ENCODE measurements around the gene PSMG4. TPM values are rescaled to one million over a fixed set of nuclear protein-coding genes. Genes with fewer than 3 reads are reported as not detected.
A peak's percentile ranks its signal among the peaks of the same experiment; 100 is the strongest.

The PSMG4 gene
- total and polyA plus RNA-seq, 5 donors = 7.9 to 16.7 (median 10.2) TPM

DNA sequence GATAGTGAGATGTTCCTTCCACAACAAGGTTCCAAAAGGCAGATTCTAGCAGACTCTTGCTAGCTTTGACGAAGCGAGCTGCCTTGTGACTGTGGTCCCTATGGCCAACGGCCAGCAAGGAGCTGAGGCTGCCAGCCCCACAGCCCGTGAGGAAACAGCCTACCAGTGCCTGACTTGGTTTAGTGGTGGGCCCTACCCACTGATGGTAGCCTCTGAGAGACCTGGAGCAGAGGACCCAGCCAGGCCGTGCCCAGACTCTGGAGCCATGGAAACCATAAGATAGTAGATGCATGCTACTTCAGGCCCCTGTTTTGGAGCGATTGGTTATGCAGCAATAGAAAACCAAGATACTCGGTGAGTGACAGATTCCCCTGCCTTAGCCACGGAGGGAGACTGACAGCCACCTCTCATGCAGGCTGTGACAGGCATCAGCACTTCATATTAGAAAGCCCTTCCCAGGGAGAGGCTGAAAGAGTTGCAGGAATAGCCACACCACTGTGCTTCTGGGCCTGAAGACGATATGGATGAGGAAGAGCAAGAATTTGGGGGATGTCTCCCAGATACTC lies 19.2 kb downstream of the PSMG4 start:
- WGBS = 71% methylated on average over 9 of the region's 9 CpGs
- Histone ChIP-seq H3K9me3 (ENCODE audit: control insufficient read depth, low read length) (no peaks in the 10 kb centered on the region), H3K4me3 (ENCODE audit: low read length) (no peak overlapping the region), H3K27me3 (ENCODE audit: control insufficient read depth, insufficient read depth) (no peaks in the 10 kb centered on the region), H3K4me1 (ENCODE audit: control insufficient read depth, insufficient read depth, low read length) (no peaks in the 10 kb centered on the region), H3K27ac (ENCODE audit: low read length) (no peak overlapping the region)
- ATAC-seq = no peak
- intact Hi-C loops (cut with DNase I) = loop anchor here (2.0 to 10.0 kb wide), 4 partner anchors 453 to 707 kb away; no protein-coding TSS in a partner anchor
- peak in 1 of 3 donors; percentile 37 for DNase-seq

DNA sequence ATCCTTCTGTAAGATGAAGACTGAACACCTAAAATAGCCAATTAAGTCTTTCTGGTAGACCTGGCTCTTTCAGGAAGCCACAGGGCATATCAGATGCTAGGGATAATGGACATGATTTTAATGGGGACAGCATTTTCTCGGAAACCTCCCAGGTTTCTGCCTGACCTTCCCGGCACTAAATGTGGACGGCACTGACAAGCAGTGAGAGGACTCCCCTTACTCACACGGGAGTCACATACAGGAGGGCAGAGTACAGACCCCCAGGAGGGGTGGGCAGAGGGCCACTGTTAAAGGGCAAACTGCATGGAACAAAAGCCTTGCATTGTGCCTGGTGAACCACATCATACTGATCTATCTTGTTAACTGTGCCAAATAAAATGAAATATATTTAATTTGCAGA lies 19.9 kb downstream of the PSMG4 start:
- Histone ChIP-seq H3K4me3 (ENCODE audit: low read length) (no peak overlapping the region), H3K9me3 (ENCODE audit: control insufficient read depth, low read length) (no peaks in the 10 kb centered on the region), H3K4me1 (ENCODE audit: control insufficient read depth, insufficient read depth, low read length) (no peaks in the 10 kb centered on the region), H3K27me3 (ENCODE audit: control insufficient read depth, insufficient read depth) (no peaks in the 10 kb centered on the region), H3K27ac (ENCODE audit: low read length) (no peak overlapping the region)
- 76% methylated on average over 4 of the region's 4 CpGs for WGBS
- intact Hi-C loops (cut with DNase I) = loop anchor here in 3 of 4 donors (2.0 to 10.0 kb wide), 3 partner anchors 452 to 706 kb away; no protein-coding TSS in a partner anchor
- DNase-seq = peak in 1 of 3 donors; percentile 33
- ATAC-seq = no peak

DNA sequence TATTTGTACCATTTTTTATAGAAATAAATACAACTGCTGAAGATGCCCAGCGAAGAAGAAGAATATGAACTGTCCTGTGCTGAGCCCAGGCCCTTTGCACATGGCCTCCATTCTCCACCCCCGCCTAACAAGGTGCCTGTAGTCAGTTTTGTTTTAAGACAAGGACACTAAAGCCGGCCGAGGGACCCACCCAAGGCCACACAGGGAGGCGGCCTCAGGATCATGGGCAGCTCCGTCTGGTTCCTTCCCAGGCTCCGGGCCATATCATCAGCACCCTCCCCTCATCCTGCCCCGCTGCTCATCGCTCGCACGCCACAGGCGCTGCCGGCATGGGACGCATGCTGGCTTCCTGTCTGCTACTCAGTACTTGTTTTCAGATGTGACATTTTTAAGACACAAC lies 21.3 kb downstream of the PSMG4 start:
- H3K4me3 ChIP-seq (ENCODE audit: low read length) = no peak overlapping the region
- intact Hi-C loops (cut with DNase I) = loop anchor here in 2 of 4 donors (5.0 to 10.0 kb wide), 3 partner anchors 175 to 452 kb away; partner anchors contain the start of gene SLC22A23 (in 2 of the 2)
- no peaks in the 10 kb centered on the region for H3K27me3 ChIP-seq (ENCODE audit: control insufficient read depth, insufficient read depth)
- H3K27ac ChIP-seq (ENCODE audit: low read length) = no peak overlapping the region
- DNase-seq = peak in 2 of 3 donors; percentile 44 to 47
- WGBS = 71% methylated on average over 14 of the region's 14 CpGs
- no peak for ATAC-seq
- no peaks in the 10 kb centered on the region for H3K4me1 ChIP-seq (ENCODE audit: control insufficient read depth, insufficient read depth, low read length)
- H3K9me3 ChIP-seq (ENCODE audit: control insufficient read depth, low read length) = no peaks in the 10 kb centered on the region

DNA sequence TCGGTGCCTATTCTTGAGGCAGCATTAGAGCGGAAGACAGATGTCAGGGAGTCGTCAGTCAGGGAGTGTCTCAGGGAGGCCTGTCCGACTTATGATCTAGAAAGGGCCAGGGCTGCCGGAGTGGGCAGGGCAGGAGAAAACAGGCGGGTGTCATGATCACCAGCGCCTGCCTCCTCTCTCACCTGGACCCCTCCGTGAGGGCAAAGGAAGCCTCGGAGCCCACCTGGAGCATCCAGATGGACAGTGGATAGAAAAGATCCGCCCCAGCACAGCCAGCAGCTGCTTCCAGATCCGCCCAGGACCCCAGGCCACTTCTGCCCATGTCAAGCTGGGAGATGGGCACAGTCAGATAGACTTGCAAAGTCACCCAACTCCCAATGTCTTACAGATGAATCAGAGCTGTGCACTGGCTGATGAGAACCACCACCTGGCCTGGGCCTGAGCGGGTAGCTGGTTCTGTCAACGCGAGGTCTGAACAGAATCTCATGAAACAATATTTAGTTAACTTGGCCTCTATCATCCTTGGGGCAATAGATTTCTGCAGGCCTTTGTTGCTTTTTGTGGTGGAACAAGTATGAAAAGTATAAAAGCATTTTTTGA lies 22.2 kb downstream of the PSMG4 start:
- 88% methylated on average over 14 of the region's 14 CpGs for WGBS
- Histone ChIP-seq H3K4me1 (ENCODE audit: control insufficient read depth, insufficient read depth, low read length) (no peaks in the 10 kb centered on the region), H3K27ac (ENCODE audit: low read length) (no peak overlapping the region), H3K9me3 (ENCODE audit: control insufficient read depth, low read length) (no peaks in the 10 kb centered on the region), H3K27me3 (ENCODE audit: control insufficient read depth, insufficient read depth) (no peaks in the 10 kb centered on the region), H3K4me3 (ENCODE audit: low read length) (no peak overlapping the region)
- ATAC-seq = no peak
- peak in 2 of 3 donors; percentile 39 to 49 for DNase-seq
- intact Hi-C loops (cut with DNase I) = loop anchor here in 2 of 4 donors (5.0 to 10.0 kb wide), 3 partner anchors 174 to 451 kb away; partner anchors contain the start of gene SLC22A23 (in 2 of the 2)

DNA sequence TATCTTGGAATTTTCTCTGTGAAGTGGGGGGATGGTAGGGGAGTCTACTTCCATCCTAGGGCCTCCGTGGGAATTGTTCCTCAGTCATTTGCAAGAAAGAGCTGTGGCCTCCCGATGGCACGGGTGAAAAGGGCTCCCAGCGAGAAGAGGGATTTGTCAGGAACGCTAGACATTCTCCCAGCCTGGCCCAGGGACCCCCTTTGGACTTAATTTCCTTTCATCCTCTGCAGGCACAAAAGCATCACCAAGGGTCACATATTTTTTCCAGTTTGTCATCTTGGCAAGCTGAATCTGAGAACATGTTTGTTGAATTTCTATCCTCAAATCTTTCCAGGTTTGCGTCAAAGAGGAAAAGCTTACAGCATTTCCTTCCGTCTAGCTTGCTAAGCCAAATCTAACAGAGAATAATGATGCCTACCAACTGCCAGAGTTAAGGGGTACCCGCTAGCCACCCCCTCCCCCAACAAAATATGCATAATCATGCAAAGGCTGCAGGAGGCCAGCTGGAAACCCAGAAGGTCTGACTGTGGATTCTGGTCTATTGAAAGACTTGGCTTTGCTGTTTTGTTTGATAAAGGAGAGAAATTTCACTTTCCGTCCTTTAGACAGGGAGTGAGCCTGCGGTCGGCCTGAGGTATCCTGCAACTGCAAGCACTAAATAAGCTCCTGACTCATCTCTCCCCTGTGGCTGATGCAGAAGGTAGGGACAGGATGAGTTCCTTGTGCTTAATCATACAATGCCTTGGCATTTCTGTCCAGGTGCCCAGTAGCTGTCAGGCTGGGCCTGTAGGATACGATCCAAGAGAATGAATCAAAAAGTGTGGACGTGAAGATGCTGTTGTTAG lies 23.1 kb downstream of the PSMG4 start:
- no peak overlapping the region for H3K4me3 ChIP-seq (ENCODE audit: low read length)

DNA sequence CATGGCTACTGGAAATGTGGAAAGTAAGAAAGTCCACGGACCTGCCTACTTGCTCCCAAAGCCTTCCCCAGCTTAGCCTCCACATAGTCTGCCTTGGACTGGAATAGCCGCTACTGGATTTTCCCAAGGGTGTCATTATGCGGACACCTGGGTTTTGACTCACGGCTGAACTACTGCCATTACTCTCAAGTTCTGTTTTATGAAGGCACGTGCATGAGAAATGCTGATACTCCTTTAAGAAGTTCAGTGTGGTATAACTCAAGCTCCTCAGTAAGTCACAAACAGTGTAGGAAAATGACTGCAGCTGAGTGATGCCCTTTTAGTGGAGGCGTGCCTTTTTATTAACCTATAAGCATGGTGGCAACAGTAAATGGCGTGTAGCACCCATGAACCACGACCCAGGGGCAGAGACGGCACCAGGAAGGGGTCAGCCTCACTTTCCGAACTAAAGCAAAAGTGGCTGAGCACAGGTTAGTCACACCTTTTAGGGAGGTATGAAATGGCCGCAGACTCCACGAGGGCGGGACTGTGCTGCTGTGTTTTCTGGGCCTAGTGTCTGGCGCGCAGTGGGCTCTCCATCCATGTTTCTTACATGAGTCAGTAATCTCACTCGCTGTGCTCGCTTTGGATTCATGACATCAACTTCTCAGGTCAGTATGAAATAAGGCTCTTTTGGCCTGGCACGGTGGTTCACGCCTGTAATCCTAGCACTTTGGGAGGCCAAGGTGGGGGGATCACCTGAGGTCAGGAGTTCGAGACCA lies 23.9 kb downstream of the PSMG4 start:
- WGBS = 86% methylated on average over 20 of the region's 20 CpGs

More for the DNA sequence above, 23.1 kb downstream of the PSMG4 start:
- DNase-seq = peak in 2 of 3 donors; percentile 46 to 60
- Histone ChIP-seq H3K9me3 (ENCODE audit: control insufficient read depth, low read length) (no peaks in the 10 kb centered on the region), H3K4me1 (ENCODE audit: control insufficient read depth, insufficient read depth, low read length) (no peaks in the 10 kb centered on the region), H3K27ac (ENCODE audit: low read length) (peak overlapping the region; percentile 22), H3K27me3 (ENCODE audit: control insufficient read depth, insufficient read depth) (no peaks in the 10 kb centered on the region)
- 40% methylated on average over 13 of the region's 13 CpGs for WGBS
- intact Hi-C loops (cut with DNase I) = loop anchor here in 2 of 4 donors (5.0 to 10.0 kb wide), 3 partner anchors 173 to 450 kb away; partner anchors contain the start of gene SLC22A23 (in 2 of the 2)
- peak; percentile 24 to 67 for ATAC-seq

DNA sequence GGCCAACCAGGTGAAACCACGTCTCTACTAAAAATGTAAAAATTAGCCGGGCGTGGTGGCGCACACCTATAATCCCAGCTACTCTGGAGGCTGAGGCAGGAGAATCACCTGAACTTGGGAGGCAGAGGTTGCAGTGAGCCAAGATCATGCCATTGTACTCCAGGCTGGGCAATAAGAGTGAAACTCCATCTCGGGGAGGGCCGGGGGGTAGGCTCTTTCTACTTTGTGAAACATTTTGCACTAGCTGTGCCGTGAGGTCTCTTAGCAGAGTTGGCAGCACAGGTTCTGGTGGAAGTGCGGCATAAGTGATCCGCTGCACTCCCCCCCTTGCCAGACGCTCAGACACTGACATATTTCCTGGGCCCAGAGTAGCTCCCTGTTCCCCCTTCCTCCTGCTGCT lies 24.5 kb downstream of the PSMG4 start:
- Histone ChIP-seq H3K27me3 (ENCODE audit: control insufficient read depth, insufficient read depth) (no peaks in the 10 kb centered on the region), H3K4me3 (ENCODE audit: low read length) (no peak overlapping the region), H3K27ac (ENCODE audit: low read length) (no peak overlapping the region), H3K9me3 (ENCODE audit: control insufficient read depth, low read length) (no peaks in the 10 kb centered on the region), H3K4me1 (ENCODE audit: control insufficient read depth, insufficient read depth, low read length) (no peaks in the 10 kb centered on the region)
- ATAC-seq = no peak
- intact Hi-C loops (cut with DNase I) = loop anchor here in 2 of 4 donors (5.0 to 10.0 kb wide), 3 partner anchors 172 to 449 kb away; partner anchors contain the start of gene SLC22A23 (in 2 of the 2)
- no peak for DNase-seq
- 95% methylated on average over 10 of the region's 10 CpGs for WGBS

More for the DNA sequence above, 23.9 kb downstream of the PSMG4 start:
- H3K27ac ChIP-seq (ENCODE audit: low read length) = peak overlapping the region; percentile 7
- H3K4me3 ChIP-seq (ENCODE audit: low read length) = no peak overlapping the region
- intact Hi-C loops (cut with DNase I) = loop anchor here in 2 of 4 donors (5.0 to 10.0 kb wide), 3 partner anchors 172 to 450 kb away; partner anchors contain the start of gene SLC22A23 (in 2 of the 2)
- ATAC-seq (no peak), DNase-seq (peak in 2 of 3 donors; percentile 18 to 32)
- H3K27me3 ChIP-seq (ENCODE audit: control insufficient read depth, insufficient read depth) = no peaks in the 10 kb centered on the region
- no peaks in the 10 kb centered on the region for H3K9me3 ChIP-seq (ENCODE audit: control insufficient read depth, low read length)
- H3K4me1 ChIP-seq (ENCODE audit: control insufficient read depth, insufficient read depth, low read length) = no peaks in the 10 kb centered on the region

DNA sequence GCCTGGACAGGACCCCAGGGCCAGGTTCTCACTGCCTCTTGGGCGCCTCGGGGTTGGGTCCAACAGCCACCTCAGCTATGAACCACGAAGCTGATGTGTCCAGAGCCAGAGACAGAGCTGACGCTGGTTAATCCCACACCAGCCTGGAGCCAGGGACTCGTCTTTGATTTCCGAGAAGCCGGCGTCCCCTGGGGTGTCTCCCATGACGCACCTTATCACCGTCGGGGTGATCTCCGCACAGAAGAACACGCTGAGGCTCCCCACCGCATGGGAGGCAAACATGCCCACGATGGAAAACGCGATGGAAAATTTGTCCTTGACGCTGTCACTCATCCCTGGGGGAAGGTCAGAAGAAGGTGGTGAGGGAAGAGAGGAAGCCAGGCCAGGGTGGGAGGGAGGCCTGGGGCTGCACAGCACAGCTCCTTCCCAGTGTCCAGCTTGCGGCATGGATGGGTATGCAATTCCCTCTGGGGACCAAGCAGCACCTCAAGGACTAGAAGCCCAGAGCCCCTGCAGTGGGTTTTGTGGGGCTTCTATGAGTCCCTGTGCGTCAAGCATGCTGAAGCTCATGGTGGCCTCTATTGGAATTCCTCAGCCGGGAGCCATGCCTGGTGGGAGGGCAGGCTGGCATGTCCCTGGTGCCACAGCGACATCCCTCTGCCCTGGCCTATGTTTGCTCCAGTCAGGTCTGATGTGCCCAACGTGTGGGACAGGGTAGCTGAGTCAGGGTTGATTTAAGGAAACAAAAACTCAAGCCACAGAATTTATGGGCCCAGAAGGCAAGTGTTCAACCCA lies 25.1 kb downstream of the PSMG4 start:
- no peaks in the 10 kb centered on the region for H3K9me3 ChIP-seq (ENCODE audit: control insufficient read depth, low read length)
- intact Hi-C loops (cut with DNase I) = loop anchor here in 2 of 4 donors (5.0 to 10.0 kb wide), 3 partner anchors 171 to 448 kb away; partner anchors contain the start of gene SLC22A23 (in 2 of the 2)
- no peaks in the 10 kb centered on the region for H3K4me1 ChIP-seq (ENCODE audit: control insufficient read depth, insufficient read depth, low read length)
- no peak for ATAC-seq
- DNase-seq = peak in 2 of 3 donors; percentile 29 to 43
- 93% methylated on average over 23 of the region's 23 CpGs for WGBS
- no peak overlapping the region for H3K4me3 ChIP-seq (ENCODE audit: low read length)
- H3K27ac ChIP-seq (ENCODE audit: low read length) = no peak overlapping the region
- no peaks in the 10 kb centered on the region for H3K27me3 ChIP-seq (ENCODE audit: control insufficient read depth, insufficient read depth)

DNA sequence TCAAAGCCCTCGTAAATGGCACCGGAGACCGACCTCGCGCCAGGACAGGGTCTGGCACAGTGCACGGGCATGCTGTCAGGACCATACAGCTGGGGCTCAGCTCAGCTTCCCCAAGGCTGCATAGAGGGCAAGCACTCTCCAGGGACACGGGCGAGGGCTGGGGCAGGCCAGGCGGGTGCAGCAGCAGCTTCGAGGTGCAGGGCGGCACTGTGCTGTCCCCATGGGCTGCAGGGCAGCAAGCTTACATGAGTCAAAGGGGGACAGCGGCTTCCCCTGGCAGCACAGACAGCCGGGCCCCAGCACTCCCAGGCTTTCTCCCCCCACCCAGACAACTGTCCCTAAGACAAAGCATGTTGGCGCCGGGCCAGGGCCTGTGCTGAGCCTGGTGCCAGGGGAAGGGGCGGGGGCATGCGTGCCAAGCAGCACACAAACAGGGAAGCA lies 25.7 kb downstream of the PSMG4 start:
- WGBS = 83% methylated on average over 17 of the region's 17 CpGs
- Histone ChIP-seq H3K9me3 (ENCODE audit: control insufficient read depth, low read length) (no peaks in the 10 kb centered on the region), H3K4me3 (ENCODE audit: low read length) (no peak overlapping the region), H3K4me1 (ENCODE audit: control insufficient read depth, insufficient read depth, low read length) (no peaks in the 10 kb centered on the region), H3K27ac (ENCODE audit: low read length) (no peak overlapping the region), H3K27me3 (ENCODE audit: control insufficient read depth, insufficient read depth) (no peaks in the 10 kb centered on the region)
- no peak for ATAC-seq
- intact Hi-C loops (cut with DNase I) = loop anchor here in 2 of 4 donors (5.0 to 10.0 kb wide), 3 partner anchors 170 to 448 kb away; partner anchors contain the start of gene SLC22A23 (in 2 of the 2)
- DNase-seq = peak in 2 of 3 donors; percentile 66 to 75
